ENCODE results near the gene SMG5.

The SMG5 gene

GRCh38 chr1:156247460-156248322 lies 34.9 kb downstream of the SMG5 start, which contains the start of gene PAQR6:
Gene PAQR6 (minus strand): TSS chr1:156248056. CDS start chr1:156246731, 1,325 bp downstream.
- no peaks in the 10 kb centered on the region for H3K36me3 ChIP-seq (ENCODE audit: control insufficient read depth, insufficient read depth, low read length)
- no peaks in the 10 kb centered on the region for H3K9me3 ChIP-seq (ENCODE audit: control insufficient read depth, low read length)
- H3K27ac ChIP-seq = no peak within 1 kb of the TSS
- peaks cover 11% of the 10 kb centered on the region for H3K4me1 ChIP-seq
- H3K4me2 ChIP-seq (ENCODE audit: low read length) = no peak within 1 kb of the TSS
- TF ChIP-seq CTCF (IDR thresholded peaks at IDR 0.05) = no peak
- H3K27me3 ChIP-seq (ENCODE audit: control insufficient read depth, insufficient read depth, low read length) = no peaks in the 10 kb centered on the region
- no peak within 1 kb of the TSS for H2AFZ ChIP-seq
- H3K79me2 ChIP-seq = no peaks in the 10 kb centered on the region
- H3K4me3 ChIP-seq (ENCODE audit: low read depth, low read length) = no peak within 1 kb of the TSS
- no peak within 1 kb of the TSS for H3K9ac ChIP-seq

- no peak for TF ChIP-seq CTCF (IDR thresholded peaks at IDR 0.05)
- Histone ChIP-seq H3K27me3 (ENCODE audit: control insufficient read depth, insufficient read depth, low read length) (no peaks in the 10 kb centered on the region), H3K4me3 (ENCODE audit: low read depth, low read length) (no peak overlapping the region), H2AFZ (no peak overlapping the region), H3K9ac (no peak overlapping the region), H3K79me2 (no peaks in the 10 kb centered on the region), H3K4me2 (ENCODE audit: low read length) (no peak overlapping the region), H3K9me3 (ENCODE audit: control insufficient read depth, low read length) (no peaks in the 10 kb centered on the region), H3K36me3 (ENCODE audit: control insufficient read depth, insufficient read depth, low read length) (no peaks in the 10 kb centered on the region), H3K27ac (no peak overlapping the region), H3K4me1 (peaks cover 4% of the 10 kb centered on the region)
Observed at GRCh38 chr1:156246781-156247459, 35.7 kb downstream of the SMG5 start.

- no peak overlapping the region for H3K9ac ChIP-seq
- peaks cover 1% of the 10 kb centered on the region for H3K4me1 ChIP-seq
- no peaks in the 10 kb centered on the region for H3K36me3 ChIP-seq (ENCODE audit: control insufficient read depth, insufficient read depth, low read length)
- H3K4me2 ChIP-seq (ENCODE audit: low read length) = peak overlapping the region; percentile 51
- TF ChIP-seq CTCF (IDR thresholded peaks at IDR 0.05) = no peak
- H3K27me3 ChIP-seq (ENCODE audit: control insufficient read depth, insufficient read depth, low read length) = no peaks in the 10 kb centered on the region
- no peak overlapping the region for H3K4me3 ChIP-seq (ENCODE audit: low read depth, low read length)
- H3K9me3 ChIP-seq (ENCODE audit: control insufficient read depth, low read length) = no peaks in the 10 kb centered on the region
- H2AFZ ChIP-seq = no peak overlapping the region
- H3K27ac ChIP-seq = no peak overlapping the region
- H3K79me2 ChIP-seq = no peaks in the 10 kb centered on the region
Observed at GRCh38 chr1:156246241-156246780, 36.3 kb downstream of the SMG5 start.

- Histone ChIP-seq H3K27me3 (ENCODE audit: control insufficient read depth, insufficient read depth, low read length) (no peaks in the 10 kb centered on the region), H3K9me3 (ENCODE audit: control insufficient read depth, low read length) (no peaks in the 10 kb centered on the region), H3K27ac (no peak overlapping the region), H3K79me2 (no peaks in the 10 kb centered on the region), H3K36me3 (ENCODE audit: control insufficient read depth, insufficient read depth, low read length) (no peaks in the 10 kb centered on the region), H3K9ac (no peak overlapping the region), H3K4me1 (no peaks in the 10 kb centered on the region), H3K4me3 (ENCODE audit: low read depth, low read length) (peak overlapping the region; percentile 11), H2AFZ (no peak overlapping the region), H3K4me2 (ENCODE audit: low read length) (peak overlapping the region; percentile 51)
- no peak for TF ChIP-seq CTCF (IDR thresholded peaks at IDR 0.05)
Observed at GRCh38 chr1:156245451-156246232, 37.0 kb downstream of the SMG5 start.
